Measurements from ENCODE around the gene FYB1. TPM values are rescaled to one million over a fixed set of nuclear protein-coding genes. Genes with fewer than 3 reads are reported as not detected.

FYB1 gene
- total RNA-seq, 2 donors from 2014 or later: not detected

DNA sequence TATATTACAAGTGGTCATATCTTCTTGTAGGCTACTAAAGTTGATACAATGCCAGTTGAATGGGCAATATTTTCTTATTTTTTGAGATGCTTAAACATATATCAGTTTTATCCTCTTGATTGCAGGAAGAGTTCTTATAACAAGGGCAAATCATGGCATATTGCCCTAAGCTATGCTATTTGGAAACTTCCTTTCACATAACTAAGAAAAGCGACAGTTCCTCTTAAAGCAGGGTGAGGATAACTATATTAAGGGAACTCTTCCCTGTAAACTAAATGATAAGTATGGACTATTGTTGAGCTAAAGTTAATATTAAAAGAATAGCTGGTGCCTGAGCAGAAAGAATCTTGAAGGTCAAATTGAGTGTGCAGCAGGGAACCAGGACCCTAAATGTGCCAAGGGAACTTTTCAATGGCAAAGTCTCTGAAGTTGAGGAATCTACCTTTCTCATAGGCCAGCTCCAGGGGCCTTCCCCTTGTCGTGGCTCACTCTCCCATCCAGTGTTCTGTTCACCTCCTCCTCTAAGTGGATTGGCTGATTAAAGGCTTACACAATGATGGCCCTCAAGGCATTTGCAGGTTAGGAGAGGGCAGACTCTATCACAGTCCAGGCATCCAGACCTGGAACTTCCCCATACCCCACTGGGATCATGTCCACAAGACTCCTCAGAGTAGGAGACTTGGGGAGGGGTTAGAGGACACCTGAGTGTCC, 26.8 kb downstream of the FYB1 start:
- Histone ChIP-seq H3K27ac (ENCODE audit: low read depth, low read length) (no peak overlapping the region), H3K9ac (ENCODE audit: extremely low read depth, low read length, poor library complexity, severe bottlenecking) (no peak overlapping the region), H3K36me3 (ENCODE audit: control insufficient read depth, insufficient read depth, low read length) (no peaks in the 10 kb centered on the region), H3K27me3 (ENCODE audit: control insufficient read depth, insufficient read depth, low read length, poor library complexity, severe bottlenecking) (no peaks in the 10 kb centered on the region), H3K4me3 (ENCODE audit: low read length) (no peak overlapping the region), H3K4me1 (ENCODE audit: control insufficient read depth, insufficient read depth, low read length) (no peaks in the 10 kb centered on the region), H3K9me3 (ENCODE audit: control insufficient read depth, low read length) (no peaks in the 10 kb centered on the region)
- Mint-ChIP-seq H3K4me3 (no peak overlapping the region), H3K9me3 (no peaks in the 10 kb centered on the region), H3K27me3 (ENCODE audit: insufficient read depth) (no peaks in the 10 kb centered on the region), H3K36me3 (ENCODE audit: low read depth) (no peaks in the 10 kb centered on the region), H3K27ac (no peak overlapping the region), H3K4me1 (no peaks in the 10 kb centered on the region)
- 83% methylated on average over 2 of the region's 2 CpGs; no CpG with 5 or more reads in 1 of the 2 experiments for WGBS, 2 experiments (ENCODE audit: insufficient coverage in 1 of 2, insufficient read length in 1 of 2)
- DNase-seq: no peak
- TF ChIP-seq, protein P1, sequence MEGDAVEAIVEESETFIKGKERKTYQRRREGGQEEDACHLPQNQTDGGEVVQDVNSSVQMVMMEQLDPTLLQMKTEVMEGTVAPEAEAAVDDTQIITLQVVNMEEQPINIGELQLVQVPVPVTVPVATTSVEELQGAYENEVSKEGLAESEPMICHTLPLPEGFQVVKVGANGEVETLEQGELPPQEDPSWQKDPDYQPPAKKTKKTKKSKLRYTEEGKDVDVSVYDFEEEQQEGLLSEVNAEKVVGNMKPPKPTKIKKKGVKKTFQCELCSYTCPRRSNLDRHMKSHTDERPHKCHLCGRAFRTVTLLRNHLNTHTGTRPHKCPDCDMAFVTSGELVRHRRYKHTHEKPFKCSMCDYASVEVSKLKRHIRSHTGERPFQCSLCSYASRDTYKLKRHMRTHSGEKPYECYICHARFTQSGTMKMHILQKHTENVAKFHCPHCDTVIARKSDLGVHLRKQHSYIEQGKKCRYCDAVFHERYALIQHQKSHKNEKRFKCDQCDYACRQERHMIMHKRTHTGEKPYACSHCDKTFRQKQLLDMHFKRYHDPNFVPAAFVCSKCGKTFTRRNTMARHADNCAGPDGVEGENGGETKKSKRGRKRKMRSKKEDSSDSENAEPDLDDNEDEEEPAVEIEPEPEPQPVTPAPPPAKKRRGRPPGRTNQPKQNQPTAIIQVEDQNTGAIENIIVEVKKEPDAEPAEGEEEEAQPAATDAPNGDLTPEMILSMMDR (conservative IDR thresholded peaks at IDR 0.05): no peak

DNA sequence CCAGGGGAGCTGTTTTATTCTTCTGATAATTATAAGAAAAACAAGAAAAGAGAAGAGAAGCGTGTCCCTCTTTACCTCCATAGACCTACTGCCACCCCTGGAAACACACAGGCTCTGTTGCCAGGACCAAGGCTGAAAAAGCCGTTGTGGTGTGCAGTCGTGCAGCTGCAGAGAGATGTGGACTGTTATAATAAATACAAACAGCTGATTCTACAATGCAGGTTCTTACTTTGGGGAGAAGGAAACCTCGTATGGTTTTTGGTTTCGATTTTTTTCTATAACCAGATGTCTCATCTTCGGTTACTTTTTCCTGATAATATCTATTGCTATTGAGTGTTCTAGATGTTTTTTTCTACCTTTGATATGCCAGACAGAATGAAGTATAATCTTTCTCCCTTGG, 28.1 kb downstream of the FYB1 start:
- no peak for DNase-seq
- Mint-ChIP-seq H3K27me3 (ENCODE audit: insufficient read depth) (no peaks in the 10 kb centered on the region), H3K36me3 (ENCODE audit: low read depth) (no peaks in the 10 kb centered on the region), H3K4me1 (no peaks in the 10 kb centered on the region), H3K9me3 (no peaks in the 10 kb centered on the region), H3K4me3 (no peak overlapping the region), H3K27ac (no peak overlapping the region)
- no peak overlapping the region for H3K4me3 ChIP-seq (ENCODE audit: low read length)
- H3K36me3 ChIP-seq (ENCODE audit: control insufficient read depth, insufficient read depth, low read length): no peaks in the 10 kb centered on the region
- no peak overlapping the region for H3K9ac ChIP-seq (ENCODE audit: extremely low read depth, low read length, poor library complexity, severe bottlenecking)
- TF ChIP-seq, protein P1 (conservative IDR thresholded peaks at IDR 0.05): no peak
- no peaks in the 10 kb centered on the region for H3K4me1 ChIP-seq (ENCODE audit: control insufficient read depth, insufficient read depth, low read length)
- H3K9me3 ChIP-seq (ENCODE audit: control insufficient read depth, low read length): no peaks in the 10 kb centered on the region
- no peaks in the 10 kb centered on the region for H3K27me3 ChIP-seq (ENCODE audit: control insufficient read depth, insufficient read depth, low read length, poor library complexity, severe bottlenecking)
- 75% methylated on average over 5 of the region's 6 CpGs; no CpG with 5 or more reads in 1 of the 2 experiments for WGBS, 2 experiments (ENCODE audit: insufficient coverage in 1 of 2, insufficient read length in 1 of 2)
- H3K27ac ChIP-seq (ENCODE audit: low read depth, low read length): no peak overlapping the region

DNA sequence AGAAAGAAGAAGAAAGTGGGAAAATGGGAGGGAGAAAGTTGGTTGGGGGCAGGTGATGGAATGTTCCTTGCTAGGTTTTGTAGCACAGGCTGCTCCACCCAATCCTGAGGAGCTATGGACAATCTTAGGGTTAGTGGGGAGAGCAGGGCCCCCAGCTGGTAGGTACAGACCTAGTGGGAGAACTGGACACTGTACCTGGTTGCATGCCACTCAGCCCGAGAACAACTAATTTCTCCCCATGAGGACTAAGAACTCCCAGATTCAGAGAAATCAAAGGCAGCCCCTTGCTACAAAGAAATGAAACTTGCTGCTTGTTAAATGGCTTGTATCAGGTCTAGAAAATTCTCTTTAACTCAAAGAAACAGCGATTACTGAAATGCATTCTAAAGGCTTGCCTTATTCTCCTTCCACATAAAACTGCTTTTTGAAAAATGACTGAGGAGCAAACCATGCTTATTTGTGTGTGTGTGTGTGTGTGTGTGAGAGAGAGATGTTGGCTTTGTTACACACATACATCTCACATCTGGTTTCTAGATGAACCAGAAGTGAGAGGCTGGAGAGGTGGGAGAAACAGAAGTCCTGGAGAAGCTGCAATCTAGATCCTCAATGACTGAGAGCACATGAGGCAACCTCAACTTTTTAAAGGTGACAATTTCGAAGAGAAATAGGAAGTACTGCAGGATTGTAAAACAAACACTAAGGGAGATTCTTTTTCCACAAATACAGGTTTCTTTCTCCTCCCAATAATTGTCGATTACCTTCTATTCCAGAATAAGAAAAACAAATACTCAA, 28.9 kb downstream of the FYB1 start:
- WGBS, 2 experiments (ENCODE audit: insufficient coverage in 1 of 2, insufficient read length in 1 of 2): 80 to 91% methylated on average over 1 to 4 of the region's 4 CpGs
- H3K4me1 ChIP-seq (ENCODE audit: control insufficient read depth, insufficient read depth, low read length): no peaks in the 10 kb centered on the region
- H3K27me3 Mint-ChIP-seq (ENCODE audit: insufficient read depth): no peaks in the 10 kb centered on the region
- no peak overlapping the region for H3K27ac ChIP-seq (ENCODE audit: low read depth, low read length)
- H3K36me3 Mint-ChIP-seq (ENCODE audit: low read depth): no peaks in the 10 kb centered on the region
- no peak overlapping the region for H3K4me3 ChIP-seq (ENCODE audit: low read length)
- H3K9me3 ChIP-seq (ENCODE audit: control insufficient read depth, low read length): no peaks in the 10 kb centered on the region
- no peaks in the 10 kb centered on the region for H3K27me3 ChIP-seq (ENCODE audit: control insufficient read depth, insufficient read depth, low read length, poor library complexity, severe bottlenecking)
- H3K9ac ChIP-seq (ENCODE audit: extremely low read depth, low read length, poor library complexity, severe bottlenecking): no peak overlapping the region
- H3K27ac Mint-ChIP-seq: no peak overlapping the region
- no peaks in the 10 kb centered on the region for H3K4me1 Mint-ChIP-seq
- TF ChIP-seq, protein P1 (conservative IDR thresholded peaks at IDR 0.05): no peak
- no peak overlapping the region for H3K4me3 Mint-ChIP-seq
- DNase-seq: no peak
- no peaks in the 10 kb centered on the region for H3K36me3 ChIP-seq (ENCODE audit: control insufficient read depth, insufficient read depth, low read length)
- no peaks in the 10 kb centered on the region for H3K9me3 Mint-ChIP-seq
